C4-2B (cell line): ENCODE data around the gene TMEM260.

Experiments used
- CTCF ChIP-seq: fragments of 450-650 bp; conservative IDR thresholded peaks from 2 replicates; pipeline ENCODE4 v1.5.1; 2017; ENCODE audit warnings: mild to moderate bottlenecking
- ZFX ChIP-seq: fragments of 450-650 bp; IDR thresholded peaks from 2 replicates; pipeline ENCODE4 v1.6.1; 2017

DNA sequence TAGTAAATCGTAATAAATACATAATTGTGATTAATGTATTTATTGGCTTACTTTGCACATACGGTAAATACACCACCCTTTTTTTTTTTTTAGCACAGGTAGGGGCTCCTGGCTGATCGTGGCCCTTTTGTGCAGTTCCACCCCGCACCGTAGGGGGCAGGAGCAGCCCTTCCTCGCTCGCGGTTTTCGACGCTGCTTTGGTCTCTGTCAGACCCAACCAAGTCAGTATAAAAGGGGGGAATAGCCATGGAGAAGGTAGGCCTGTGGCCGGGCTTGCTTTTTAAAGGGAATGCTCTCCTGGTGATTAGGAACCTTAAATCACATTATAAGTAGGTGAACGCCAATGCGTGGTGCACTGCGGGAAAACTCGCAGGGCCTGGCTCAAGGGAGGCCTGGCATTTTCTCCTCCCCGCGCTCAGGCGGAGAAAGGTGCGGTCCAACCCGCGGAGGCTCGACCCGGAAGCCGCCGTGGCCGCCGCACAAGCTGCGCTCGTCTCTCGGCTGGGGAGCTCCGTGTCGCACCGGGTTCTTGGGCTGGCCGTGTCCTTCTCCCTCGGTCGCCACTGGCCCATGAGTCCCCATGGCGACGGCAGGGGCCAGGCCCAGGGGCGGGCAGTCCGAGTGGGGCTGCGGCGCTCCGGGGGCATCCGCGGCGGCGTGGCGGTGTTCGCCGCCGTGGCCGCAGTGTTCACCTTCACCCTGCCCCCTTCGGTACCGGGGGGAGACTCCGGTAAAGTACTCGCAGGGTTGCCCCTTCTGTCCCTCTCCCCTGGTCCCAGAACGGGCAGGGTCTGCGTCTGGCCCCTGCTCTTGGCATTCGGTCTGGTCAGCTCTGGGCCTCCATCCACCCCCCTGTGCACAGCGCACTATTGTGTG is at the start of gene TMEM260:
- peak; percentile 97 for TF ChIP-seq CTCF
- TF ChIP-seq ZFX: peak; percentile 40
